Measurements from ENCODE around the gene S100P.

The S100P gene

DNA sequence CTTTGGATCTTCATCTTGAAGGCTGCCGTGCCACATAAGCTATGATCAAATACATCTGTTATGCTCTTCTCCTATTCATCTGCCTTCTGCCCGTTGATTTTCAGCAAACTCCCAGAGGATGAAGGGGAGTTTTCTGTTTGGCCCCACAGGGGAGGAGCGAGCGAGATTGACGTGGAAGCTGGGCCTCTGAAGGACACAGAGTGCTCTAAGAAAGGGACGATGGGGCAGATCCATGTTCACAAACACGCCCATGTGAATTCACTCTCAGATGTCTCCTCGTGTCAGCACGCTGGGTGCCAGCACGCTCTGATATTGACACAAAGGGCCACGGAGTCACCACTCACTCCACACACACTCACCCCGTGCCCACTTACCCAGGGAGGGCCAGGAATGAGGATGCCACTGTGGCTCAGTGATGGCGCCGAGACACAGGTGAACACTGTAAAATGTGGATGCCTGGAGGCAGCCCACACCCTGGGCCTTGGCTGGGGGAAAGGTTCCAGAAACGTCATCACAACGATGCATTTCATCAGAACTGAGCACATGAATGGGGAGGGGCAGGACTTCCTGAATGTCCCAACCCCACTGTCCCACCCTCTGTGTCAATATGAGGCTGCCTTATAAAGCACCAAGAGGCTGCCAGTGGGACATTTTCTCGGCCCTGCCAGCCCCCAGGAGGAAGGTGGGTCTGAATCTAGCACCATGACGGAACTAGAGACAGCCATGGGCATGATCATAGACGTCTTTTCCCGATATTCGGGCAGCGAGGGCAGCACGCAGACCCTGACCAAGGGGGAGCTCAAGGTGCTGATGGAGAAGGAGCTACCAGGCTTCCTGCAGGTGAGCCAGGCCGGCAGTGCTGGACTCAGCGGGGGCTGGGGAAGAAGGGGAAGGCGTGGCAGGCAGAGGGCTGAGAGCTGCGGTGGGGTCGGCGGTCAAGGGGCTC, at the start of gene S100P:
Gene S100P (plus strand): TSS at position 648 of the 946 bp plus-strand sequence. CDS start 55 bp downstream, at position 703.
- no peaks in the 10 kb centered on the region for H3K27me3 ChIP-seq (ENCODE audit: insufficient read depth, low read depth)
- H3K4me2 ChIP-seq = no peak within 1 kb of the TSS
- H3K9ac ChIP-seq = no peak within 1 kb of the TSS
- H3K4me1 ChIP-seq (ENCODE audit: low read depth, poor library complexity, severe bottlenecking) = peaks cover 5% of the 10 kb centered on the region
- no peak within 1 kb of the TSS for H2AFZ ChIP-seq (ENCODE audit: low read depth)
- no peaks in the 10 kb centered on the region for H4K20me1 ChIP-seq (ENCODE audit: insufficient read depth)
- no peaks in the 10 kb centered on the region for H3K79me2 ChIP-seq (ENCODE audit: insufficient read depth, low read depth)
- TF ChIP-seq, protein P1, sequence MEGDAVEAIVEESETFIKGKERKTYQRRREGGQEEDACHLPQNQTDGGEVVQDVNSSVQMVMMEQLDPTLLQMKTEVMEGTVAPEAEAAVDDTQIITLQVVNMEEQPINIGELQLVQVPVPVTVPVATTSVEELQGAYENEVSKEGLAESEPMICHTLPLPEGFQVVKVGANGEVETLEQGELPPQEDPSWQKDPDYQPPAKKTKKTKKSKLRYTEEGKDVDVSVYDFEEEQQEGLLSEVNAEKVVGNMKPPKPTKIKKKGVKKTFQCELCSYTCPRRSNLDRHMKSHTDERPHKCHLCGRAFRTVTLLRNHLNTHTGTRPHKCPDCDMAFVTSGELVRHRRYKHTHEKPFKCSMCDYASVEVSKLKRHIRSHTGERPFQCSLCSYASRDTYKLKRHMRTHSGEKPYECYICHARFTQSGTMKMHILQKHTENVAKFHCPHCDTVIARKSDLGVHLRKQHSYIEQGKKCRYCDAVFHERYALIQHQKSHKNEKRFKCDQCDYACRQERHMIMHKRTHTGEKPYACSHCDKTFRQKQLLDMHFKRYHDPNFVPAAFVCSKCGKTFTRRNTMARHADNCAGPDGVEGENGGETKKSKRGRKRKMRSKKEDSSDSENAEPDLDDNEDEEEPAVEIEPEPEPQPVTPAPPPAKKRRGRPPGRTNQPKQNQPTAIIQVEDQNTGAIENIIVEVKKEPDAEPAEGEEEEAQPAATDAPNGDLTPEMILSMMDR (conservative IDR thresholded peaks at IDR 0.05; ENCODE audit: low read depth, low read length) = no peak
- H3K27ac ChIP-seq = no peak within 1 kb of the TSS
- H3K4me3 ChIP-seq (IDR thresholded peaks at IDR 0.05; ENCODE audit: insufficient read depth, low read depth, low read length) = no peak within 1 kb of the TSS
- no peaks in the 10 kb centered on the region for H3K36me3 ChIP-seq (ENCODE audit: insufficient read depth)

DNA sequence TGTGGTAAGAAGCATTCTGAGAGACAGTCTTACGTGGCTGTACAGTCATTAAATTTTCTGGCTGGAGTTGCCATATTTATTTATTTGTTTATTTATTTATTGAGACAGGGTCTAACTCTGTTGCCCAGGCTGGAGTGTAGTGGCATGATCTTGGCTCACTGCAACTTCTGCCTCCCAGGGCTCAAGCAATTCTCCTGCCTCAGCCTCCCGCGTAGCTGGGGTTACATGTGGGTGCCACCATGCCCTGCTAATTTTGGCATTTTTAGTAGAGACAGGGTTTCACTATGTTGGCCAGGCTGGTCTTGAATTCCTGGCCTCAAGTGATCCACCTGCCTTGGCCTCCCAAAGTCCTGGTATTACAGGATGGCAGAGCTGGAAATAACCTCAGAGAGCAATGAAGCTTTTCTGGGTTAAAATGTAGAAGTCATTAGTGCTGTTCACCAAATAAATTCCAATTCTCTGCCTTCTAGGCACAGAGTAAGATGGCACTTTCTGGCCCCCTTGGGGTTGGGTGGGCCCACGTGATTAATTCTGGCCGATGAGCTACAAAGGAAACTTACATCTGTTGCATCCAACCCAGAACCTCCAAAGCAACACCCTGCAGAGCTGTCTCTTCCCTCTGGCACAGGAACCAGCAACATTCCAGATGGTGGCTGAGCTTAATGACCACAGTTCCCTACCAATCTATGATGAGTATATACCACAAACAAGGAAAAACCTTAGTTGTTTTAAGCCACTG, 48.7 kb upstream of the S100P start:
- H3K4me2 ChIP-seq = no peak overlapping the region
- H3K9ac ChIP-seq = no peak overlapping the region
- H3K4me1 ChIP-seq (ENCODE audit: low read depth, poor library complexity, severe bottlenecking) = peaks cover 13% of the 10 kb centered on the region
- H3K27ac ChIP-seq = no peak overlapping the region
- no peaks in the 10 kb centered on the region for H3K27me3 ChIP-seq (ENCODE audit: insufficient read depth, low read depth)
- TF ChIP-seq, protein P1 (conservative IDR thresholded peaks at IDR 0.05; ENCODE audit: low read depth, low read length) = no peak
- H3K4me3 ChIP-seq (IDR thresholded peaks at IDR 0.05; ENCODE audit: insufficient read depth, low read depth, low read length) = no peak overlapping the region
- H2AFZ ChIP-seq (ENCODE audit: low read depth) = no peak overlapping the region
- H4K20me1 ChIP-seq (ENCODE audit: insufficient read depth) = no peaks in the 10 kb centered on the region
- H3K36me3 ChIP-seq (ENCODE audit: insufficient read depth) = no peaks in the 10 kb centered on the region
- peaks cover 23% of the 10 kb centered on the region for H3K79me2 ChIP-seq (ENCODE audit: insufficient read depth, low read depth)

DNA sequence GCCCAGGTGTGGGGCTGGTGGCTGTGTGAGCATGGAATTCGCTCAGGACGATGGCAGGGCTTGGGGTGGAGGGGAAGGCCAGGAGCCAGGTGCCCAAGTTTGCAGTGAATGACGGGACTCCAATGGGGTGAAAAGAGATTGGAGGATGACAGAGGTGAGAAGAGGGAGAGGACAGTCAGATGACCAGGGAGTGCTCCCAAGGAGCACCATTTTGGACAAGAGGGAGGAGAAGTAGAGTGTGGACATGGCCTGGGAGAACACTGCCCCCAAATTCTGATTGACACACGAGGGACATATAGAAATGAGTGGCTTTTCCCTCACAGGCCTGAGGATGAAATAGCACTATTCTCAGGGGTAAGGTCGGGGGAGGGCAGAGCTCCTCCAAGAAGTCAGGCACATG, 46.5 kb upstream of the S100P start:
- TF ChIP-seq, protein P1 (conservative IDR thresholded peaks at IDR 0.05; ENCODE audit: low read depth, low read length) = no peak
- H4K20me1 ChIP-seq (ENCODE audit: insufficient read depth) = no peaks in the 10 kb centered on the region
- H3K79me2 ChIP-seq (ENCODE audit: insufficient read depth, low read depth) = peaks cover 7% of the 10 kb centered on the region
- no peak overlapping the region for H3K4me3 ChIP-seq (IDR thresholded peaks at IDR 0.05; ENCODE audit: insufficient read depth, low read depth, low read length)
- H3K27ac ChIP-seq = no peak overlapping the region
- H3K4me2 ChIP-seq = no peak overlapping the region
- no peak overlapping the region for H3K9ac ChIP-seq
- H3K36me3 ChIP-seq (ENCODE audit: insufficient read depth) = no peaks in the 10 kb centered on the region
- no peaks in the 10 kb centered on the region for H3K27me3 ChIP-seq (ENCODE audit: insufficient read depth, low read depth)
- H2AFZ ChIP-seq (ENCODE audit: low read depth) = no peak overlapping the region
- H3K4me1 ChIP-seq (ENCODE audit: low read depth, poor library complexity, severe bottlenecking) = peaks cover 7% of the 10 kb centered on the region

DNA sequence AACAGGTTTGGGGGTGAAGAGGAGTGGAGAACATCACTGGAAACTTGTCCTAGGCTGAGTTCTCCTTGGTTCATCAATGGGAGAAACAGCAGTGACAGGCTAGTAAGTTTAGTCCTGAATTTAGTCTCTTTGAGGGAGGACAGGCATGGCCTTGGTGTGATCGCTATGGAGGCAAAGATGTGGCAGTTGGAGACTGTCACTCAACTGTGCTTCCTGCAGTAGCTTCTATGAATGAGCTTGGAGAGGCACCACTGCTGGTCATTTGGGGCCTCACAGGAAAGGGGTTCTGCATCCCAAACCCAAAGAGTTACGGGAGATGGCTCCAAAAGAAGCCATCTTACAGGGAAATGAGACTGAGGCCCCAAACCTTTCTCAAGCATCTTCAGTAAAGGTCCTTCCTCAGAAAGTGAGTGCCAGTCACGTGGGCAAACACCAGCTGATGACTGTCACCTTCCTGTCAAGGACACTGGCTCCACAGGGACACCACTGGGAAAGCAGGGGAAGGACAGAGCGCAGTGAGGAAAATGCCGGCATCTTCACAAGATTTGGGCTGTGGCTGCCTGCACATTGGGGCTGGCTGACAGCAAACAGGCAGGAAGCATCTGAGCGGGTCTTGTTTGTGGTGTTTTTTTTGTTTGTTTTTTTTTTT, 46.0 kb upstream of the S100P start:
- TF ChIP-seq, protein P1 (conservative IDR thresholded peaks at IDR 0.05; ENCODE audit: low read depth, low read length) = no peak

More for the DNA sequence above, 46.0 kb upstream of the S100P start:
- H3K4me2 ChIP-seq = no peak overlapping the region
- no peak overlapping the region for H3K4me3 ChIP-seq (IDR thresholded peaks at IDR 0.05; ENCODE audit: insufficient read depth, low read depth, low read length)
- no peaks in the 10 kb centered on the region for H3K36me3 ChIP-seq (ENCODE audit: insufficient read depth)
- H4K20me1 ChIP-seq (ENCODE audit: insufficient read depth) = no peaks in the 10 kb centered on the region
- no peak overlapping the region for H2AFZ ChIP-seq (ENCODE audit: low read depth)
- no peak overlapping the region for H3K27ac ChIP-seq
- peaks cover 1% of the 10 kb centered on the region; the same call in 1 of the 2 replicates for H3K79me2 ChIP-seq (ENCODE audit: insufficient read depth, low read depth)
- no peak overlapping the region for H3K9ac ChIP-seq
- H3K27me3 ChIP-seq (ENCODE audit: insufficient read depth, low read depth) = no peaks in the 10 kb centered on the region
- H3K4me1 ChIP-seq (ENCODE audit: low read depth, poor library complexity, severe bottlenecking) = peaks cover 2% of the 10 kb centered on the region
